ENCODE data around the gene CLECL1. TPM values are rescaled to one million over a fixed set of nuclear protein-coding genes. Genes with fewer than 3 reads are reported as not detected.
A peak's percentile ranks its signal among the peaks of the same experiment; 100 is the strongest.

Gene CLECL1
- total and polyA plus RNA-seq, 2 donors (not counting 3 experiments of a cell fraction or from before 2014, with no cell fraction given), result not detected

GRCh38 chr12:9742661-9743060 is 9.8 kb upstream of the CLECL1 start:
- DNase-seq (ENCODE audit: low read depth, low spot score) (no peak), FAIRE-seq (no peak)
- Histone ChIP-seq H3K79me2 (ENCODE audit: control insufficient read depth, insufficient read depth, low read length) (no peaks in the 10 kb centered on the region), H3K4me1 (ENCODE audit: control insufficient read depth, extremely low read depth, insufficient read depth, low read length) (peaks cover under 1% of the 10 kb centered on the region), H2AFZ (ENCODE audit: low read depth, low read length) (peak overlapping the region; percentile 85), H3K4me2 (ENCODE audit: insufficient read depth, low read length) (no peak overlapping the region), H3K9me1 (replicated peaks; ENCODE audit: control insufficient read depth, extremely low read depth, insufficient read depth, low read length) (no peaks in the 10 kb centered on the region), H3K9me3 (replicated peaks; ENCODE audit: control insufficient read depth, insufficient read depth, low read length) (no peaks in the 10 kb centered on the region), H3K36me3 (ENCODE audit: control insufficient read depth in 2 of 2, extremely low read depth in 1 of 2, insufficient read depth in 2 of 2, low read length in 2 of 2) (no peaks in the 10 kb centered on the region), H3K27me3 (ENCODE audit: control insufficient read depth in 2 of 2, insufficient read depth in 2 of 2, low read length in 2 of 2) (no peaks in the 10 kb centered on the region), H4K20me1 (replicated peaks; ENCODE audit: control insufficient read depth, extremely low read depth, insufficient read depth, low read length) (no peaks in the 10 kb centered on the region), H3K27ac (ENCODE audit: insufficient read depth, low read depth, low read length) (no peak overlapping the region), H3K4me3 (replicated peaks in 1 of 3; ENCODE audit: insufficient read depth in 1 of 3, low read depth in 1 of 3, low read length in 3 of 3) (no peak overlapping the region), H3K9ac (replicated peaks; ENCODE audit: extremely low read depth, insufficient read depth, low read length) (no peak overlapping the region)
- ChIA-PET POLR2A (no interaction called here), CTCF (interaction anchor here (0.5 to 3.1 kb wide), 41 partner anchors 8 to 472 kb away, joined by 3 to 24 read pairs (median 5); partner anchors contain the start of genes CLEC1B, CLEC2B, CLEC9A and CLECL1)
- intact Hi-C loops (cut with micrococcal nuclease) (loop anchor here (2.0 kb wide), 1 partner anchor 108 kb away; no protein-coding TSS in a partner anchor), dilution Hi-C loops (cut with MboI; ENCODE audit: extremely low pct_ligation_motif_present, low sequenced_read_pairs) (no loop called here)
- no TSS peak for BruUV-seq (replicated peaks)
- TF ChIP-seq GATA2 (IDR thresholded peaks at IDR 0.05; ENCODE audit: insufficient read depth, insufficient read length, low read depth, low read length) (no peak), EZH2 (IDR thresholded peaks at IDR 0.05; ENCODE audit: borderline replicate concordance, low read depth, low read length, severe bottlenecking) (no peak), JUN (IDR thresholded peaks at IDR 0.05; ENCODE audit: borderline replicate concordance, insufficient read depth, insufficient read length, low read depth) (no peak), CTCF (IDR thresholded peaks at IDR 0.05; ENCODE audit: extremely low read depth in 1 of 2, insufficient read depth in 1 of 2, low read depth in 1 of 2, low read length in 2 of 2) (no peak), POLR2AphosphoS5 (IDR thresholded peaks at IDR 0.05; ENCODE audit: insufficient read depth, low read depth, low read length) (no peak), POLR2A (IDR thresholded peaks at IDR 0.05; ENCODE audit: low read depth, low read length) (no peak)
